K562 (cell line): ENCODE results near the gene BICC1. TPM values are rescaled to one million over a fixed set of nuclear protein-coding genes. Genes with fewer than 3 reads are reported as not detected.

Source experiments
- ATAC-seq: fragments of 200-7000 bp; cut with Tn5 transposase; 3 replicates; pipeline ENCODE4 v1.9.1; 2020; ENCODE audit warnings: moderate library complexity
- BruUV-seq: library from RNA; stranded (reverse); fragments of 400-500 nt; replicated peaks from 2 replicates; lab custom pipeline; 2021; lab: Mats Ljungman, UMichigan
- CTCF ChIA-PET: fragments of 300-600 bp; formaldehyde crosslinking; extraction: SDS; loops from one replicate; lab custom pipeline; 2021; ENCODE audit warnings: low intra/inter-chr PET ratio; lab: Yijun Ruan, JAX
- POLR2A ChIA-PET: fragments of 300-600, 350-650 bp; sonication (Branson Sonifier 250); formaldehyde crosslinking; extraction: SDS; loops from one replicate; lab custom pipeline; 2021; ENCODE audit warnings: antibody characterized with exemption, inconsistent platforms; lab: Yijun Ruan, JAX
- DNase-seq, 4 experiments: peaks; one replicate each; pipeline versions ENCODE4 v3.0.0 to v3.0.0-alpha.2; 2011 to 2018; ENCODE audit warnings: low spot score in 3 of 4, mixed read lengths in 3 of 4; ENCODE audit errors: extremely low read depth in 1 of 4
- FAIRE-seq: peaks from 2 replicates; lab custom pipeline; 2011; peaks lifted over from hg19 to GRCh38; lab: Jason Lieb, UNC
- H2AFZ ChIP-seq: 2 replicates; pipeline ENCODE4 v1.6.0; 2011; ENCODE audit warnings: low read depth, low read length, control low read depth, inconsistent platforms
- H3K27ac ChIP-seq: fragments of 200-600 bp; 3 replicates; pipeline ENCODE4 v1.8.0; 2011; ENCODE audit warnings: low read depth, mild to moderate bottlenecking, control low read depth, inconsistent platforms, low read length, moderate library complexity, mixed read lengths; ENCODE audit errors: extremely low read depth
- H3K27me3 ChIP-seq, 2 experiments: fragments of 300-600 bp in 1 of 2; 2 replicates in 1 of 2; 3 replicates in 1 of 2; pipeline versions ENCODE4 v1.6.0 to v1.8.0; 2011; ENCODE audit warnings: inconsistent platforms in 2 of 2, low read length in 2 of 2, mild to moderate bottlenecking in 1 of 2, mixed read lengths in 1 of 2, moderate library complexity in 1 of 2; ENCODE audit not compliant: control insufficient read depth in 2 of 2, insufficient read depth in 2 of 2
- H3K36me3 ChIP-seq: fragments of 300-600 bp; 3 replicates; pipeline ENCODE4 v1.8.0; 2011; ENCODE audit warnings: mild to moderate bottlenecking, low read length, inconsistent platforms; ENCODE audit not compliant: control insufficient read depth, insufficient read depth
- H3K4me1 ChIP-seq, 2 experiments: fragments of 200-600 bp in 1 of 2; replicated peaks in 1 of 2; 2 replicates in 1 of 2; 3 replicates in 1 of 2; pipeline versions ENCODE4 v1.5.1 to v1.8.0; 2011; ENCODE audit warnings: inconsistent platforms in 2 of 2, low read length in 2 of 2, mild to moderate bottlenecking in 1 of 2, mixed read lengths in 1 of 2, moderate library complexity in 1 of 2; ENCODE audit not compliant: control insufficient read depth in 2 of 2, insufficient read depth in 2 of 2
- H3K4me2 ChIP-seq: 2 replicates; pipeline ENCODE4 v1.6.1; 2011; ENCODE audit warnings: low read length, control low read depth, inconsistent platforms, mixed read lengths; ENCODE audit not compliant: insufficient read depth
- H3K4me3 ChIP-seq: fragments of 200-600 bp; sonication (generic), shearing (Covaris generic); 2 replicates; pipeline ENCODE4 v1.5.1; 2016; ENCODE audit warnings: control low read depth, inconsistent platforms
- H3K79me2 ChIP-seq: fragments of 200-600 bp; 3 replicates; pipeline ENCODE4 v1.8.0; 2011; ENCODE audit warnings: low read length, inconsistent platforms; ENCODE audit not compliant: control insufficient read depth, insufficient read depth
- H3K9ac ChIP-seq, 2 experiments: 2 replicates each; pipeline versions ENCODE4 v1.6.0 to v1.6.1; 2011; ENCODE audit warnings: low read depth in 2 of 2, low read length in 2 of 2, control low read depth in 1 of 2, inconsistent platforms in 1 of 2, mild to moderate bottlenecking in 1 of 2, mixed read lengths in 1 of 2; ENCODE audit not compliant: insufficient read depth in 1 of 2
- H3K9me1 ChIP-seq: one replicate; pipeline ENCODE4 v1.6.0; 2011; ENCODE audit warnings: inconsistent platforms, mild to moderate bottlenecking, low read length, moderate library complexity; ENCODE audit not compliant: control insufficient read depth, insufficient read depth
- H3K9me3 ChIP-seq: replicated peaks from 2 replicates; pipeline ENCODE4 v1.5.1; 2011; ENCODE audit warnings: low read depth, low read length, inconsistent platforms; ENCODE audit not compliant: control insufficient read depth, insufficient read depth
- H4K20me1 ChIP-seq: replicated peaks from 2 replicates; pipeline ENCODE4 v1.6.1; 2011; ENCODE audit warnings: low read length, inconsistent platforms, mixed read lengths; ENCODE audit not compliant: control insufficient read depth, insufficient read depth
- ATF1 ChIP-seq, 2 experiments: fragments of 450-650 bp in 1 of 2; IDR thresholded peaks; 2 replicates each; pipeline ENCODE4 v1.6.1; 2016; ENCODE audit warnings: missing compliant biosample characterization in 1 of 2, missing genetic modification characterization in 1 of 2
- BACH1 ChIP-seq: fragments of 200-800 bp; sonication (Bioruptor generic); IDR thresholded peaks from 2 replicates; pipeline ENCODE4 v1.6.1; 2016; ENCODE audit warnings: missing genetic modification characterization, missing compliant biosample characterization
- BRD9 ChIP-seq: fragments of 450-650 bp; IDR thresholded peaks from 2 replicates; pipeline ENCODE4 v1.6.1; 2018; ENCODE audit warnings: low read depth; ENCODE audit not compliant: partially characterized antibody
- ELF4 ChIP-seq: fragments of 450-650 bp; formaldehyde crosslinking; IDR thresholded peaks from 2 replicates; pipeline ENCODE4 v1.4.0; 2022; ENCODE audit warnings: missing genetic modification characterization
- MTF1 ChIP-seq: fragments of 250-450 bp; sonication (Bioruptor Pico); IDR thresholded peaks from 2 replicates; pipeline ENCODE4 v1.9.0; 2021; ENCODE audit warnings: moderate library complexity, mild to moderate bottlenecking, inconsistent platforms, borderline replicate concordance
- PTTG1 ChIP-seq: fragments of 450-650 bp; IDR thresholded peaks from 2 replicates; pipeline ENCODE4 v1.6.1; 2016; ENCODE audit warnings: low read depth, mild to moderate bottlenecking, missing genetic modification characterization, missing compliant biosample characterization
- SMAD4 ChIP-seq: fragments of 250-450 bp; sonication (Bioruptor Pico); conservative IDR thresholded peaks from 2 replicates; pipeline ENCODE4 v1.8.0; 2021; ENCODE audit warnings: inconsistent platforms, mild to moderate bottlenecking, moderate library complexity
- SMARCB1 ChIP-seq: IDR thresholded peaks from 2 replicates; pipeline ENCODE4 v1.6.1; 2011; ENCODE audit warnings: improper control_type of control experiment, low read depth; ENCODE audit not compliant: insufficient read length
- ZKSCAN3 ChIP-seq: fragments of 250-450 bp; sonication (Bioruptor Pico); IDR thresholded peaks from 2 replicates; pipeline ENCODE4 v1.4.0; 2020
- ZNF408 ChIP-seq: fragments of 250-450 bp; sonication (Bioruptor Pico); IDR thresholded peaks from 2 replicates; pipeline ENCODE4 v1.4.0; 2020; ENCODE audit warnings: low read depth, mild to moderate bottlenecking, moderate library complexity
- WGBS: fragments of 100-300 bp; shearing (Covaris generic); methylation state at CpG from one replicate; pipeline ENCODE4 v1.1.6; 2016; ENCODE audit warnings: low coverage, mixed read lengths; ENCODE audit not compliant: insufficient coverage; ENCODE audit errors: missing lambda C conversion rate; 5-methylcytosine and 5-hydroxymethylcytosine counted together
- in situ Hi-C: fragments of 300-500 bp; cut with MboI; formaldehyde crosslinking; loops from 4 replicates; pipeline ENCODE4 v1.15.0; 2018; ENCODE audit warnings: inconsistent platforms, mixed read lengths
- intact Hi-C: fragments of 100-400 bp; cut with micrococcal nuclease; formaldehyde crosslinking; loops from 2 replicates; pipeline ENCODE4 v1.14.2; 2022
- polyA plus RNA-seq, 8 experiments: library from polyadenylated mRNA; depleted of rRNA in 4 of 8; stranded (reverse) in 5 of 8; unstranded in 3 of 8; fragments of >200 nt; fragmentation: Nextera tagmentation in 2 of 8; fragmentation: Illumina TruSeq in 1 of 8; extraction: Ambion mirVana in 2 of 8; extraction: Trizol in 1 of 8; gene quantifications; 2 replicates each; pipeline versions ENCODE4 v1.2.1 to v1.2.3, GENCODE V29; 2011 to 2014; ENCODE audit warnings: inconsistent platforms in 1 of 8, missing spikeins in 1 of 8
- total RNA-seq, 7 experiments: library from RNA; depleted of rRNA in 6 of 7; stranded (reverse); fragments of >200 nt in 6 of 7; fragmentation: Illumina TruSeq in 2 of 7; extraction: Trizol in 2 of 7; gene quantifications; 2 replicates each; pipeline versions ENCODE4 v1.2.1 to v1.2.3, GENCODE V29; 2011 to 2021; ENCODE audit warnings: low replicate concordance in 1 of 7
- TF ChIP-seq, protein P1 (sequence below): fragments of 250-450 bp; sonication (Bioruptor Pico); IDR thresholded peaks from 2 replicates; pipeline ENCODE4 v1.8.0; 2022; ENCODE audit warnings: inconsistent platforms, mild to moderate bottlenecking, moderate library complexity, borderline replicate concordance
- TF ChIP-seq, protein P2 (sequence below): fragments of 450-650 bp; formaldehyde crosslinking; IDR thresholded peaks from 2 replicates; pipeline ENCODE4 v1.4.0; 2022; ENCODE audit warnings: missing genetic modification characterization

The BICC1 gene
- total and polyA plus RNA-seq, 9 of the 15 experiments (the other 6 are each of a cell fraction or from before 2014, with no cell fraction given) = not detected

DNA sequence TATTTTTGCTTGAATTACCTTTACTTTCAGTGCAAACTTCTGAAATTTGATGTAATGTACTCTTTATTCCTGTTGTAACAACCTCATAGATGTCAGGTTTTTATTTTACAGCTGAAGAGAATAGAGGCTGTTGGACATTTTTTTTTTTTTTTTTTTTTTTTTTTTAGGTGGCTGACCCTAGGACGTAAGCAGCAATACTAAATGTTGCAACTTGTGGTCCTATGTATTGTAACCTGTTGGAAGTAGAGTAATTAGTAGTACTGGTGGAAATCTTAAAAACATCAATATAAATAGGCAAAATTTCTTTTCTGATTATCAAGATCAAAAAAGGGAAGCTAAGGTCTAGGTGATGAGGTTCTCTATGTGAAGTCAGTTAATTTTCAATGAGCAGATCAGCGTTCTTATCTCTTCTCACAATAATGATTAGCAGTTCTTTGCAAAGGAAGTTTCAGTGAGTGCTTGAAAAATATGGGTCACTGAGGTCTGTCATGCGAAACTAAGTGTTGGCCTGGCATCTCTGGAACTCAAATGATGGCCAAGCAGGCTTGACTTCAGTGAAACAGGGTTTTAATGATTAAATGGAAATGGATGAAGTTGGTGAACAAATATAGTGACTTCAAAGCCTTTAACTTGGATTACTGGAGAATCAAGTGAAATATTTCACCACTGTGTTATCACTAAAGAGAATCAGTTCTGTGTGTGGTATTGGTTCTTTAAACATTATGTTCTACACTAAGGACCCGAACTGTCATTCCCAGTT is 42.7 kb downstream of the BICC1 start (continued):
- TF ChIP-seq SMARCB1 = no peak
- TF ChIP-seq, all 486 proteins: peak for 0

DNA sequence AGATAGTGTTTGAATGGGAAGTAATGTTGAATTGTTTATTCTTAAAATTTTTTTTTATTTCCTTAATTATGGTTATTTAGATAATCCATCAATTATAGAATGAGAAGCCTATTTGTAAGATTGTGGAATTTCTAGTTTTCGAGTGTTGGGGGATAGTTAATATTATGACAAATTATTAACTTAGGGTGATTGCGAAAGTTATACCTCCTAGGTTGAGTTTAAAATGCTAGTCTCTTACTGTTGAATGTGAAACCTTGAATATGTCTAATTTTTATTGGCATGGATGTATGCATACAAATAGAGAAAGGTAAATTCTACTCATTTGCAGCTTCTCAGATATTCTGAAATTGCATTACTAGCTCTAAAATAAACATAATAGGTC is 43.2 kb downstream of the BICC1 start:
- H3K27ac ChIP-seq = no peak overlapping the region
- no peaks in the 10 kb centered on the region for H4K20me1 ChIP-seq
- DNase-seq (no peak), FAIRE-seq (no peak), ATAC-seq (no peak)
- CTCF ChIA-PET = no interaction called here
- POLR2A ChIA-PET = no interaction called here
- intact Hi-C loops (no loop called here), in situ Hi-C loops (no loop called here)
- H3K79me2 ChIP-seq = no peaks in the 10 kb centered on the region
- H3K4me3 ChIP-seq = no peak overlapping the region
- no peak overlapping the region for H2AFZ ChIP-seq
- no peak overlapping the region for H3K4me2 ChIP-seq
- BruUV-seq = no TSS peak
- WGBS = 2% methylated on average over 2 of the region's 2 CpGs
- no peak overlapping the region for H3K9ac ChIP-seq
- no peaks in the 10 kb centered on the region for H3K9me3 ChIP-seq
- TF ChIP-seq ATF1 (CRISPR knock-in tag; IDR thresholded peaks at IDR 0.05) = no peak
- no peak for TF ChIP-seq ATF1 (tag; IDR thresholded peaks at IDR 0.05)
- no peak for TF ChIP-seq ELF4 (CRISPR knock-in tag)
- no peak for TF ChIP-seq MTF1 (CRISPR knock-in tag)
- TF ChIP-seq PTTG1 (tag) = no peak
- no peak for TF ChIP-seq BACH1 (tag)
- no peak for TF ChIP-seq ZNF408
- TF ChIP-seq SMAD4 (CRISPR knock-in tag) = no peak
- no peak for TF ChIP-seq ZKSCAN3 (CRISPR knock-in tag)
- TF ChIP-seq, protein P1, sequence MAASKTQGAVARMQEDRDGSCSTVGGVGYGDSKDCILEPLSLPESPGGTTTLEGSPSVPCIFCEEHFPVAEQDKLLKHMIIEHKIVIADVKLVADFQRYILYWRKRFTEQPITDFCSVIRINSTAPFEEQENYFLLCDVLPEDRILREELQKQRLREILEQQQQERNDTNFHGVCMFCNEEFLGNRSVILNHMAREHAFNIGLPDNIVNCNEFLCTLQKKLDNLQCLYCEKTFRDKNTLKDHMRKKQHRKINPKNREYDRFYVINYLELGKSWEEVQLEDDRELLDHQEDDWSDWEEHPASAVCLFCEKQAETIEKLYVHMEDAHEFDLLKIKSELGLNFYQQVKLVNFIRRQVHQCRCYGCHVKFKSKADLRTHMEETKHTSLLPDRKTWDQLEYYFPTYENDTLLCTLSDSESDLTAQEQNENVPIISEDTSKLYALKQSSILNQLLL (CRISPR knock-in tag) = no peak
- no peak for TF ChIP-seq BRD9
- TF ChIP-seq, protein P2, sequence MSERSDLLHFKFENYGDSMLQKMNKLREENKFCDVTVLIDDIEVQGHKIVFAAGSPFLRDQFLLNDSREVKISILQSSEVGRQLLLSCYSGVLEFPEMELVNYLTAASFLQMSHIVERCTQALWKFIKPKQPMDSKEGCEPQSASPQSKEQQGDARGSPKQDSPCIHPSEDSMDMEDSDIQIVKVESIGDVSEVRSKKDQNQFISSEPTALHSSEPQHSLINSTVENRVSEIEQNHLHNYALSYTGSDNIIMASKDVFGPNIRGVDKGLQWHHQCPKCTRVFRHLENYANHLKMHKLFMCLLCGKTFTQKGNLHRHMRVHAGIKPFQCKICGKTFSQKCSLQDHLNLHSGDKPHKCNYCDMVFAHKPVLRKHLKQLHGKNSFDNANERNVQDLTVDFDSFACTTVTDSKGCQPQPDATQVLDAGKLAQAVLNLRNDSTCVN (CRISPR knock-in tag) = no peak
- H3K4me1 ChIP-seq = no peaks in the 10 kb centered on the region
- no peaks in the 10 kb centered on the region for H3K27me3 ChIP-seq
- H3K36me3 ChIP-seq = no peaks in the 10 kb centered on the region
- no peaks in the 10 kb centered on the region for H3K9me1 ChIP-seq
